HL-60 (cell line): ENCODE measurements around the gene LRRC42.

Source experiments
- DNase-seq, 2 experiments: peaks; one replicate each; pipeline ENCODE4 v3.0.0-alpha.2; 2010 to 2020; ENCODE audit warnings: low read depth in 1 of 2, low spot score in 1 of 2
- H3K27ac ChIP-seq: fragments of 250-450 bp; sonication (Bioruptor Pico); replicated peaks from 2 replicates; pipeline ENCODE4 v1.5.1; 2020; ENCODE audit warnings: mild to moderate bottlenecking, moderate library complexity
- H3K27me3 ChIP-seq: fragments of 250-450 bp; sonication (Bioruptor Pico); 2 replicates; pipeline ENCODE4 v1.5.1; 2021; ENCODE audit warnings: mild to moderate bottlenecking, moderate library complexity; ENCODE audit not compliant: insufficient read depth, poor library complexity, severe bottlenecking
- H3K4me3 ChIP-seq: replicated peaks from 2 replicates; pipeline ENCODE4 v1.5.1; 2011; ENCODE audit warnings: mild to moderate bottlenecking, control low read depth, low read length; ENCODE audit not compliant: insufficient read depth
- CTCF ChIP-seq: IDR thresholded peaks from one replicate; pipeline ENCODE4 v1.5.1; 2011; ENCODE audit warnings: low read length, control low read depth, inconsistent platforms; ENCODE audit not compliant: insufficient read depth
- GABPA ChIP-seq: IDR thresholded peaks from 2 replicates; pipeline ENCODE4 v1.6.1; 2012; ENCODE audit warnings: low read depth
- POLR2AphosphoS5 ChIP-seq: IDR thresholded peaks from 2 replicates; pipeline ENCODE4 v1.6.1; 2012; ENCODE audit warnings: low read depth
- SPI1 ChIP-seq: IDR thresholded peaks from 2 replicates; pipeline ENCODE4 v1.6.1; 2012; ENCODE audit warnings: low read depth, mild to moderate bottlenecking, borderline replicate concordance
- TF ChIP-seq, protein P1 (sequence below): IDR thresholded peaks from 2 replicates; pipeline ENCODE4 v1.6.1; 2012; ENCODE audit warnings: low read depth; ENCODE audit not compliant: insufficient replicate concordance

LRRC42 gene

DNA sequence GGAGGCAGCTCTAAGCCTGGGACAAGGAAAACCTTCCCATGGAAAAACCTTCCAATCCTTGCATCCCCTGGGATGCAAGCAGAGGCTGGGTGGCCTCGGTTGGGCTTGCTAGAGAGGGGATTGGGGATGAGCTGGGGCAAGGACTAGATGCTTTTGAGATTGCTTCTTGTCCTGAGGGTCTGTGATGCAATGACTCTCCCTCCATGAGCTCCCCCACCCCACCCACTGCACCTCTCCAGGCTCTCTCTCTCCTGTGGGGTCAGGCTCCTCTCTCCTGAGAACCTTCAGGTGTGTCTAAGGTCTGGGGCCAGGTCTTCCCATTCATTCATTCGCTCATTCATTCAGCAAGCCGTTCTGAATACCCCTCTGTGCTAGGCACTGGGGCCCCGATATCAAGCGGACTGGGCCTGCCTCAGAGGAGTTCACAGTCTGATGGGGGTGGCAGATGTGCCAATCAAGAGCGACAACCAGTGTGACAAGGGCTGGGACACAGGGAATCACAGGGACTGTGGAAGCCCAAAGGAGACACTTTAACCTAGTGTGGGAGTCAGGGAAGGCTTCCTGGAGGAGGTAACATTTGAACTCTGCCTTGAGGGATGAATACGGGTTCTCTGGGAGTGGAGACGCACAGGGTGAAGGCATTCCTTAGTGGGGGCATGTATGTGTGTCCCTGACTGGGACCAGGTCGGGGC, 65.3 kb downstream of the LRRC42 start:
- TF ChIP-seq POLR2AphosphoS5 = no peak
- no peak for TF ChIP-seq GABPA
- TF ChIP-seq, protein P1, sequence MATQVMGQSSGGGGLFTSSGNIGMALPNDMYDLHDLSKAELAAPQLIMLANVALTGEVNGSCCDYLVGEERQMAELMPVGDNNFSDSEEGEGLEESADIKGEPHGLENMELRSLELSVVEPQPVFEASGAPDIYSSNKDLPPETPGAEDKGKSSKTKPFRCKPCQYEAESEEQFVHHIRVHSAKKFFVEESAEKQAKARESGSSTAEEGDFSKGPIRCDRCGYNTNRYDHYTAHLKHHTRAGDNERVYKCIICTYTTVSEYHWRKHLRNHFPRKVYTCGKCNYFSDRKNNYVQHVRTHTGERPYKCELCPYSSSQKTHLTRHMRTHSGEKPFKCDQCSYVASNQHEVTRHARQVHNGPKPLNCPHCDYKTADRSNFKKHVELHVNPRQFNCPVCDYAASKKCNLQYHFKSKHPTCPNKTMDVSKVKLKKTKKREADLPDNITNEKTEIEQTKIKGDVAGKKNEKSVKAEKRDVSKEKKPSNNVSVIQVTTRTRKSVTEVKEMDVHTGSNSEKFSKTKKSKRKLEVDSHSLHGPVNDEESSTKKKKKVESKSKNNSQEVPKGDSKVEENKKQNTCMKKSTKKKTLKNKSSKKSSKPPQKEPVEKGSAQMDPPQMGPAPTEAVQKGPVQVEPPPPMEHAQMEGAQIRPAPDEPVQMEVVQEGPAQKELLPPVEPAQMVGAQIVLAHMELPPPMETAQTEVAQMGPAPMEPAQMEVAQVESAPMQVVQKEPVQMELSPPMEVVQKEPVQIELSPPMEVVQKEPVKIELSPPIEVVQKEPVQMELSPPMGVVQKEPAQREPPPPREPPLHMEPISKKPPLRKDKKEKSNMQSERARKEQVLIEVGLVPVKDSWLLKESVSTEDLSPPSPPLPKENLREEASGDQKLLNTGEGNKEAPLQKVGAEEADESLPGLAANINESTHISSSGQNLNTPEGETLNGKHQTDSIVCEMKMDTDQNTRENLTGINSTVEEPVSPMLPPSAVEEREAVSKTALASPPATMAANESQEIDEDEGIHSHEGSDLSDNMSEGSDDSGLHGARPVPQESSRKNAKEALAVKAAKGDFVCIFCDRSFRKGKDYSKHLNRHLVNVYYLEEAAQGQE = no peak
- TF ChIP-seq SPI1 = no peak
- no peak for TF ChIP-seq CTCF
- no peak overlapping the region for H3K4me3 ChIP-seq
- no peaks in the 10 kb centered on the region for H3K27me3 ChIP-seq
- no peak for DNase-seq
- H3K27ac ChIP-seq = no peak overlapping the region

DNA sequence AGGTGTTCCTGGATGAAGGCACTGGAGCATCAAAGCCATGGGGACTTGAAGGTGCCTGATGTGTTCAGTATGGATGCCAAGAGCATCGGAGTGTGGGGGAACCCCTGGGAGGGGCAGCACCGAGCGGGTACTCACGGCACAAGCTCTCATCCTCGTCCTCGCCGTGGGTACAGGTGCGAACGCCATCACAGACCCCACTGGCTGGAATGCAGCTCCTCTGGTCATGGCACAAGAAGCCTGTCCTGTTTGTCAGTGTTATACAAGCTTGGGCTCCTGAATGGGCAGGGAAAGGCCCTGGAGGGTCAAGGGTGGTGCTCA, 65.8 kb downstream of the LRRC42 start:
- Histone ChIP-seq H3K27ac (no peak overlapping the region), H3K4me3 (no peak overlapping the region), H3K27me3 (no peaks in the 10 kb centered on the region)
- DNase-seq = no peak
- TF ChIP-seq SPI1 (no peak), GABPA (no peak), CTCF (no peak), POLR2AphosphoS5 (no peak)
- TF ChIP-seq, protein P1 = no peak

DNA sequence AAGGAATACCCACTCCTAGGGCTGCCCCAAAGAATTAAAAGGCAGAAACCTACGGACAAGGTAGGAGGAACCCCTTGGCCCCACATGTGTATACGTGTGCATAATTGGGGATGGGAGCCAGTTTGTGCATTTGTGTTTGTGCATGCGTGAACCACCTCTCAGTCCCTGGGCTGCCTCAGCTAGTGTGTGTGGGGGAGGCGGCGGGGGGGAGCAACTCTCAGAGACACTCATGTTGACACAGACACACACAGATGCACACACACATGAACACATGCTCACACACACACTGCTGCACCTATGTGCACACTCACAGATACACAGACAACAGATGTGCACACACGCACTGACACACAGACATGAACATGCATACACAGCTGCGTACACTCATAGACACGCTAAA, 66.7 kb downstream of the LRRC42 start:
- H3K4me3 ChIP-seq = no peak overlapping the region
- TF ChIP-seq SPI1 (no peak), CTCF (no peak), POLR2AphosphoS5 (no peak), GABPA (no peak)
- TF ChIP-seq, protein P1 = no peak
- no peaks in the 10 kb centered on the region for H3K27me3 ChIP-seq
- H3K27ac ChIP-seq = no peak overlapping the region
- DNase-seq = no peak
